SU-DHL-6 (cell line): Measurements from ENCODE around the gene ESYT2.

Source experiments
- H2AFZ ChIP-seq: fragments of 200-600 bp; sonication (generic); 2 replicates; pipeline ENCODE4 v1.6.1; 2014; ENCODE audit warnings: low read depth, mild to moderate bottlenecking, moderate library complexity, mixed read lengths, antibody characterized with exemption, low read length; ENCODE audit not compliant: severe bottlenecking
- H3F3A ChIP-seq: fragments of 200-600 bp; shearing (Covaris generic); 2 replicates; pipeline ENCODE4 v1.6.0; 2016; ENCODE audit warnings: antibody characterized with exemption, mild to moderate bottlenecking; ENCODE audit not compliant: insufficient read depth
- H3K27ac ChIP-seq: fragments of 200-600 bp; sonication (generic); 2 replicates; pipeline ENCODE4 v1.5.1; 2016; ENCODE audit warnings: low read depth, mild to moderate bottlenecking, low read length, moderate library complexity, mixed read lengths
- H3K27me3 ChIP-seq: fragments of 200-600 bp; sonication (generic), shearing (Covaris generic); 2 replicates; pipeline ENCODE4 v1.6.0; 2014; ENCODE audit warnings: mild to moderate bottlenecking, low read length
- H3K36me3 ChIP-seq: fragments of 200-600 bp; sonication (generic); 2 replicates; pipeline ENCODE4 v1.6.1; 2014; ENCODE audit warnings: mild to moderate bottlenecking, low read length, mixed read lengths
- H3K4me2 ChIP-seq: fragments of 300-600, 200-600 bp; shearing (Covaris generic), sonication (generic); 2 replicates; pipeline ENCODE4 v1.6.0; 2014; ENCODE audit warnings: low read length, low read depth, mild to moderate bottlenecking; ENCODE audit not compliant: poor library complexity, severe bottlenecking
- H3K4me3 ChIP-seq: fragments of 200-600 bp; sonication (generic); 2 replicates; pipeline ENCODE4 v1.5.1; 2014; ENCODE audit warnings: antibody characterized with exemption, low read length, mild to moderate bottlenecking, mixed read lengths; ENCODE audit not compliant: insufficient read depth, poor library complexity, severe bottlenecking
- H3K79me2 ChIP-seq: fragments of 200-600 bp; sonication (generic); 2 replicates; pipeline ENCODE4 v1.6.1; 2014; ENCODE audit warnings: mild to moderate bottlenecking, low read length, moderate library complexity; ENCODE audit not compliant: insufficient read depth
- H3K9ac ChIP-seq: fragments of 200-600 bp; sonication (generic); 2 replicates; pipeline ENCODE4 v1.7.0; 2014; ENCODE audit warnings: mild to moderate bottlenecking, low read length
- H3K9me2 ChIP-seq: fragments of 200-600 bp; sonication (generic); replicated peaks from 2 replicates; pipeline ENCODE4 v1.6.1; 2014; ENCODE audit warnings: low read length; ENCODE audit not compliant: insufficient read depth
- H3K9me3 ChIP-seq: fragments of 200-600 bp; sonication (generic); 2 replicates; pipeline ENCODE4 v1.6.1; 2014; ENCODE audit warnings: low read length, mixed read lengths; ENCODE audit not compliant: insufficient read depth
- H4K20me1 ChIP-seq: fragments of 200-600 bp; sonication (generic); 2 replicates; pipeline ENCODE4 v1.6.1; 2014; ENCODE audit warnings: low read depth, mild to moderate bottlenecking, antibody characterized with exemption, low read length, moderate library complexity, mixed read lengths
- EZH2phosphoT487 ChIP-seq: fragments of 200-600 bp; sonication (generic), shearing (Covaris generic); conservative IDR thresholded peaks from 2 replicates; pipeline ENCODE4 v1.6.1; 2018; ENCODE audit warnings: mild to moderate bottlenecking, antibody characterized with exemption, low read length, moderate library complexity, mixed read lengths
- TF ChIP-seq, protein P1 (sequence below): fragments of 200-600 bp; sonication (generic); IDR thresholded peaks from one replicate; pipeline ENCODE4 v1.5.1; 2017; ENCODE audit warnings: antibody characterized with exemption, mild to moderate bottlenecking, low read length, moderate library complexity; ENCODE audit not compliant: insufficient read depth, poor library complexity, severe bottlenecking

Gene ESYT2

DNA sequence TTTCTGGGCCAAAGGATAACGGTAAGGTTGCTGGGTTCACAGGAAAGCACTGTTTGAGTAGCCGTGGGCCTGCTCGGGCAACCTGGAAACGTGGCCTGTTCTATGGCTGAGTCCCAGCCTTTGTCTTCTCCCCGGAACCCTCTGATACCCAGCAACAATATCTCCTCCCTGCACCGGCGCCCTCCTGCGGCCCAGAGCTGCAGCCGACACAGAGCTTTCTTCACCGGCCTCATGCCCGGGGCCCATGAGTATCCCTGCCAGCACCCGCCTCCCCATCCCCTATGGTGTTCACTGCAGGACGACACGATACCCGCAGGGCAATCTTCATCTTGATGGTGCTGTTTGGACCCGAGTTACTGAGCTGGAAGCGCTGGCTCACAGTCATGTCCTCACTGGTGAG is 86.1 kb downstream of the ESYT2 start:
- no peak for TF ChIP-seq EZH2phosphoT487
- TF ChIP-seq, protein P1, sequence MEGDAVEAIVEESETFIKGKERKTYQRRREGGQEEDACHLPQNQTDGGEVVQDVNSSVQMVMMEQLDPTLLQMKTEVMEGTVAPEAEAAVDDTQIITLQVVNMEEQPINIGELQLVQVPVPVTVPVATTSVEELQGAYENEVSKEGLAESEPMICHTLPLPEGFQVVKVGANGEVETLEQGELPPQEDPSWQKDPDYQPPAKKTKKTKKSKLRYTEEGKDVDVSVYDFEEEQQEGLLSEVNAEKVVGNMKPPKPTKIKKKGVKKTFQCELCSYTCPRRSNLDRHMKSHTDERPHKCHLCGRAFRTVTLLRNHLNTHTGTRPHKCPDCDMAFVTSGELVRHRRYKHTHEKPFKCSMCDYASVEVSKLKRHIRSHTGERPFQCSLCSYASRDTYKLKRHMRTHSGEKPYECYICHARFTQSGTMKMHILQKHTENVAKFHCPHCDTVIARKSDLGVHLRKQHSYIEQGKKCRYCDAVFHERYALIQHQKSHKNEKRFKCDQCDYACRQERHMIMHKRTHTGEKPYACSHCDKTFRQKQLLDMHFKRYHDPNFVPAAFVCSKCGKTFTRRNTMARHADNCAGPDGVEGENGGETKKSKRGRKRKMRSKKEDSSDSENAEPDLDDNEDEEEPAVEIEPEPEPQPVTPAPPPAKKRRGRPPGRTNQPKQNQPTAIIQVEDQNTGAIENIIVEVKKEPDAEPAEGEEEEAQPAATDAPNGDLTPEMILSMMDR, result no peak
- no peaks in the 10 kb centered on the region for H3K36me3 ChIP-seq

DNA sequence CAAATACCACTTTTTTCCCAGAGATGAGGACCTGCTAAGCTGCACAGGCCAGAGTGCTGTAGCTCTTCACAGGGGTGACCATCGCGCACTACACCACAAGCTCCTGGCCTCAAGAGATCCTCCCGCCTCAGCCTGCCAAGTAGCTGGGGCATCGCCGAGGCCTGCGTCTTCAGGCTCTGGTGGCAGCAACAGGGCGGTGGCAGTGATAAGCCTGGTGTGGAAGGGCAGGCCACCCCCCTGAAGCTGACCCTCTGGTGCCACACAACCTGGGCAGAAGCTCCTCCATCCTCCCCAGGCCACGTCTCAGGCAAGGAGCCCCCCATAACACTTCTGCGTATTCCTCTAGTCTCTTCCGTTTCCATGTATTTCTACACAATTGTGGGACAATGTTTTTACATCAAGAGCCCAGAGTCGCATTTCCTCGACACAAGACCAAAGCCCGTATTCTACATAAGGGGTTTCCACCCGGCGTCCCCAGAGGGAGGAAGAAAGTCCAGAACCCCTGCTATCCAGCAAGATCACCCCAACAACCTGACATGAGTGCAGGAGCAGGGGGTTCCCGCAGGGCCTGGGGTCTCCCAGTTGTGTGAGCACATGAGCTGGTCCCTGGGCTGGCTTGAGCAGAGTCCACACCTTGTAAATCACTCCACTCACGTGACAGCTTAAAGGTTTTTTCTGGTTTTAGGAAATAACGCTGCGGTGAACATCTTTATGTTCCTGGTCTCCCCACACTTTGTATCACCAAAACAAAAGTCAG is 87.1 kb downstream of the ESYT2 start:
- Histone ChIP-seq H4K20me1 (no peaks in the 10 kb centered on the region), H3K4me2 (no peak overlapping the region), H3K4me3 (no peak overlapping the region), H3K36me3 (no peaks in the 10 kb centered on the region), H3K9ac (no peak overlapping the region), H3K27ac (no peak overlapping the region), H3K79me2 (no peaks in the 10 kb centered on the region), H2AFZ (no peak overlapping the region), H3K9me2 (no peaks in the 10 kb centered on the region), H3K27me3 (no peaks in the 10 kb centered on the region), H3F3A (no peaks in the 10 kb centered on the region), H3K9me3 (no peaks in the 10 kb centered on the region)
- TF ChIP-seq, protein P1, result no peak
- no peak for TF ChIP-seq EZH2phosphoT487

More for the DNA sequence above, 86.1 kb downstream of the ESYT2 start:
- Histone ChIP-seq H3F3A (no peaks in the 10 kb centered on the region), H4K20me1 (no peaks in the 10 kb centered on the region), H3K9me3 (no peaks in the 10 kb centered on the region), H3K9ac (no peak overlapping the region), H3K27ac (no peak overlapping the region), H3K9me2 (no peaks in the 10 kb centered on the region), H3K4me2 (no peak overlapping the region), H3K79me2 (no peaks in the 10 kb centered on the region), H2AFZ (no peak overlapping the region), H3K27me3 (no peaks in the 10 kb centered on the region), H3K4me3 (no peak overlapping the region)

DNA sequence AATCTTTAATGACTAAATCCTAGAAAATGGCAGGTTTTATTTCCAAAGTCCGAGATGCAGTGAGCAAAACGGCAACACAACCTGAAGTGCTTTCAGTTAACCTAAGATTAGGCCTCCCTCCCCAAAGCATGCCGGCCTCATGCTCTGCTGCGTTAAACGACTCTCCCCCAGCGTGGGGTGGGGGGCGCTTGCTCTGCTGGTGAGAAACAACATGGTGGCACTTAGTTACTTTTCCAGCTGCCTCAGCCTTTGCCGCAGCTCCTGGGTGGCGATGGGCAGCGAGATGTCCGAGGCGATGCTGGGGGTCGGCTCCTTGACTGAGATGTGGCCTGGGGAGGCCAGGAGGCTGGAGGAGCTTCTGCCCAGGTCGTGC is 88.0 kb downstream of the ESYT2 start:
- Histone ChIP-seq H3K9me2 (no peaks in the 10 kb centered on the region), H4K20me1 (no peaks in the 10 kb centered on the region), H3K27me3 (no peaks in the 10 kb centered on the region), H3K4me2 (no peak overlapping the region), H2AFZ (no peak overlapping the region), H3F3A (no peaks in the 10 kb centered on the region), H3K9me3 (no peaks in the 10 kb centered on the region), H3K4me3 (no peak overlapping the region), H3K79me2 (no peaks in the 10 kb centered on the region), H3K27ac (no peak overlapping the region), H3K9ac (no peak overlapping the region), H3K36me3 (no peaks in the 10 kb centered on the region)
- TF ChIP-seq, protein P1, result no peak
- no peak for TF ChIP-seq EZH2phosphoT487
